OCI-LY1 (cell line): Measurements from ENCODE around the gene ACTR3.
A peak's percentile ranks its signal among the peaks of the same experiment; 100 is the strongest.

ENCODE experiments used
- H2AFZ ChIP-seq: fragments of 200-600 bp; sonication (generic), shearing (Covaris generic); 2 replicates; pipeline ENCODE4 v1.6.0; 2014; ENCODE audit warnings: antibody characterized with exemption, mild to moderate bottlenecking, low read length
- H3F3A ChIP-seq: fragments of 200-600 bp; sonication (generic), shearing (Covaris generic); 2 replicates; pipeline ENCODE4 v1.6.0; 2014; ENCODE audit warnings: mild to moderate bottlenecking, antibody characterized with exemption, low read length, moderate library complexity; ENCODE audit not compliant: insufficient read depth
- H3K27ac ChIP-seq: fragments of 200-600 bp; sonication (generic); 2 replicates; pipeline ENCODE4 v1.5.1; 2014; ENCODE audit warnings: low read length, mixed run types, mild to moderate bottlenecking, low read depth; ENCODE audit not compliant: poor library complexity, severe bottlenecking
- H3K27me3 ChIP-seq: fragments of 200-600 bp; sonication (generic); 2 replicates; pipeline ENCODE4 v1.6.0; 2014; ENCODE audit warnings: antibody characterized with exemption, mild to moderate bottlenecking, low read length, moderate library complexity; ENCODE audit not compliant: insufficient read depth
- H3K36me3 ChIP-seq: fragments of 200-600 bp; sonication (generic); 2 replicates; pipeline ENCODE4 v1.6.1; 2014; ENCODE audit warnings: mild to moderate bottlenecking, antibody characterized with exemption, low read length, moderate library complexity, mixed read lengths; ENCODE audit not compliant: insufficient read depth
- H3K4me1 ChIP-seq: fragments of 200-600 bp; sonication (generic); 2 replicates; pipeline ENCODE4 v1.5.1; 2014; ENCODE audit warnings: mild to moderate bottlenecking, low read length, moderate library complexity; ENCODE audit not compliant: insufficient read depth, severe bottlenecking
- H3K4me2 ChIP-seq: fragments of 200-600 bp; sonication (generic), shearing (Covaris generic); 2 replicates; pipeline ENCODE4 v1.6.1; 2014; ENCODE audit warnings: low read length
- H3K4me3 ChIP-seq: fragments of 200-600 bp; sonication (generic); 2 replicates; pipeline ENCODE4 v1.5.1; 2014; ENCODE audit warnings: low read length, low read depth, mild to moderate bottlenecking, mixed read lengths; ENCODE audit not compliant: poor library complexity, severe bottlenecking
- H3K79me2 ChIP-seq: fragments of 200-600 bp; shearing (Covaris generic); 2 replicates; pipeline ENCODE4 v1.6.1; 2016; ENCODE audit warnings: mixed run types, low read length, mixed read lengths; ENCODE audit not compliant: insufficient read depth
- H3K9ac ChIP-seq: fragments of 200-600 bp; sonication (generic), shearing (Covaris generic); 2 replicates; pipeline ENCODE4 v1.6.1; 2014; ENCODE audit warnings: mild to moderate bottlenecking, low read length, mixed read lengths
- H3K9me2 ChIP-seq: fragments of 200-600 bp; sonication (generic), shearing (Covaris generic); 2 replicates; pipeline ENCODE4 v1.6.1; 2014; ENCODE audit warnings: low read depth, mild to moderate bottlenecking, low read length, mixed read lengths
- H3K9me3 ChIP-seq: fragments of 200-600 bp; shearing (Covaris generic); 2 replicates; pipeline ENCODE4 v1.6.1; 2014; ENCODE audit warnings: low read length, mixed read lengths
- H4K20me1 ChIP-seq: fragments of 200-600 bp; sonication (generic), shearing (Covaris generic); 2 replicates; pipeline ENCODE4 v1.6.0; 2016; ENCODE audit warnings: mild to moderate bottlenecking, low read length; ENCODE audit not compliant: insufficient read depth
- EZH2 ChIP-seq: fragments of 200-600 bp; sonication (generic), shearing (Covaris generic); IDR thresholded peaks from 2 replicates; pipeline ENCODE4 v1.8.0; 2017; ENCODE audit warnings: borderline replicate concordance, mixed run types, mild to moderate bottlenecking, antibody characterized with exemption, low read length, moderate library complexity, mixed read lengths
- TF ChIP-seq, protein P1 (sequence below): fragments of 200-600 bp; sonication (generic), shearing (Covaris generic); IDR thresholded peaks from 2 replicates; pipeline ENCODE4 v1.5.1; 2017; ENCODE audit warnings: mild to moderate bottlenecking, antibody characterized with exemption, low read length, moderate library complexity, mixed read lengths

Gene ACTR3

DNA sequence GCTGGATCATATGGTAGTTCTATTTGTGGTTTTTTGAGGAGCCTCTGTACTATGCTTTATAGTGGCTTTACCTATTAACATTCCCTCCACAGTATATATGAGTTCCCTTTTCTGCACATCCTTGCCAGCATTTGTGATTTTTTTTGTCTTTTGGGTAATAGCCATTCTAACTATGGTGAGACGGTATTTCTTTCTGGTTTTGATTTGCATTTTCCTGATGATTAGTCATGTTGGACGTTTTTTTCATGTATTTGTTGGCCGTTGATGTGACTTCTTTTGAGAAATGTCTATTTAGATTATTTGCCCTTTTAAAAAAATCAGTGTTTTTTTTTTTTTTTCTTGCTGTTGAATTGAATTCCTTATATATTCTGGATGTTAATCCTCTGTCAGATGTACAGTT is 31.1 kb downstream of the ACTR3 start:
- Histone ChIP-seq H3K4me2 (no peak overlapping the region), H3K79me2 (peaks cover 82% of the 10 kb centered on the region), H4K20me1 (peaks cover 11% of the 10 kb centered on the region; the same call in 1 of the 2 replicates), H3K4me3 (no peak overlapping the region), H3K9me2 (no peaks in the 10 kb centered on the region; the same call in 1 of the 2 replicates), H3K9ac (no peak overlapping the region), H3K27me3 (no peaks in the 10 kb centered on the region), H3F3A (0 out of 2 replicates have a peak, but pooled peaks cover 7% of the 10 kb centered on the region), H2AFZ (no peak overlapping the region), H3K4me1 (peaks cover 25% of the 10 kb centered on the region), H3K27ac (no peak overlapping the region), H3K36me3 (peaks cover 98% of the 10 kb centered on the region), H3K9me3 (no peaks in the 10 kb centered on the region)
- TF ChIP-seq EZH2 = no peak
- TF ChIP-seq, protein P1, sequence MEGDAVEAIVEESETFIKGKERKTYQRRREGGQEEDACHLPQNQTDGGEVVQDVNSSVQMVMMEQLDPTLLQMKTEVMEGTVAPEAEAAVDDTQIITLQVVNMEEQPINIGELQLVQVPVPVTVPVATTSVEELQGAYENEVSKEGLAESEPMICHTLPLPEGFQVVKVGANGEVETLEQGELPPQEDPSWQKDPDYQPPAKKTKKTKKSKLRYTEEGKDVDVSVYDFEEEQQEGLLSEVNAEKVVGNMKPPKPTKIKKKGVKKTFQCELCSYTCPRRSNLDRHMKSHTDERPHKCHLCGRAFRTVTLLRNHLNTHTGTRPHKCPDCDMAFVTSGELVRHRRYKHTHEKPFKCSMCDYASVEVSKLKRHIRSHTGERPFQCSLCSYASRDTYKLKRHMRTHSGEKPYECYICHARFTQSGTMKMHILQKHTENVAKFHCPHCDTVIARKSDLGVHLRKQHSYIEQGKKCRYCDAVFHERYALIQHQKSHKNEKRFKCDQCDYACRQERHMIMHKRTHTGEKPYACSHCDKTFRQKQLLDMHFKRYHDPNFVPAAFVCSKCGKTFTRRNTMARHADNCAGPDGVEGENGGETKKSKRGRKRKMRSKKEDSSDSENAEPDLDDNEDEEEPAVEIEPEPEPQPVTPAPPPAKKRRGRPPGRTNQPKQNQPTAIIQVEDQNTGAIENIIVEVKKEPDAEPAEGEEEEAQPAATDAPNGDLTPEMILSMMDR = no peak

DNA sequence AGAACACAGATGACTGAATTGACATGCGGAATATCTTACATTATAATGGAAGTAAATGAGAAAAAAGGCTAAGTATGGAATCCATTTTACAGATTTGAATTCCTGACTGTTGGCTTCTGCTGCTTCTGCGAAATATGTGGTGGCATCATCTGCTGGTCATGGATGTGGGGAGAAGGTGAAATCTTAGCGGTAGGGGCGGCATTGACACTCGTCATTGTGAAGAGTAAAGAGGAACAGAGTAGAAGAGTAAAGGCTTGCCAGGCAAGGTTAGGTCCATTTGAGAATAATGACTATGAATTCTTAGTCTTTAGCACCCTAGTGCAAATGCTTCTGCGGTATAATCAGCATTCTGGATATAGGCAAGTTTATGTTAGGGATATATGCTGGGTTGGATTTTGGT is 32.4 kb downstream of the ACTR3 start:
- H3K4me2 ChIP-seq = no peak overlapping the region
- peaks cover 23% of the 10 kb centered on the region for H3K4me1 ChIP-seq
- no peak overlapping the region for H3K27ac ChIP-seq
- H2AFZ ChIP-seq = no peak overlapping the region
- H3K9me3 ChIP-seq = no peaks in the 10 kb centered on the region
- H3K27me3 ChIP-seq = no peaks in the 10 kb centered on the region
- H4K20me1 ChIP-seq = peaks cover 8% of the 10 kb centered on the region; the same call in 1 of the 2 replicates
- H3K79me2 ChIP-seq = peaks cover 80% of the 10 kb centered on the region
- H3F3A ChIP-seq = 0 out of 2 replicates have a peak, but pooled peaks cover 7% of the 10 kb centered on the region
- no peak overlapping the region for H3K4me3 ChIP-seq
- no peak for TF ChIP-seq EZH2
- TF ChIP-seq, protein P1 = no peak
- H3K9ac ChIP-seq = no peak overlapping the region
- peaks cover 97% of the 10 kb centered on the region for H3K36me3 ChIP-seq
- H3K9me2 ChIP-seq = no peaks in the 10 kb centered on the region; the same call in 1 of the 2 replicates

DNA sequence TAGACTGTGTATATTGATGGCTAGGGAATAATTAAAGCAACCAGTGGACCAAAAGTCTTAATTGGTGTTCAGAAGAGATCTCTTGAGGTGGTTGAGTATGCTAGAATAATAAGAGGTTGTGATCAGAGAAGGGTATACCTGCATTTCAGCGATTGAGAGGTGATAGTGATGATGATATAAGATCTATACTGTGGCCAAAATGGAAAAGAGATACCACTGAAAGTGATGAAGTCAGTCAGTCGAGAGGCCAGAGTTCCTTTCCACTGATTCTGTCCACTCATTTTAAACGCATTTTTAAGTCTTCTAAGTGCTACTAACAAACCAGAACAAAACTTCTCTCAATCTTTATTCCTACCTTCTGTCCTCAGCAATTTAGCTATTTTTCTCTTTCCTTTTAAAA is 32.9 kb downstream of the ACTR3 start:
- Histone ChIP-seq H3K9me3 (no peaks in the 10 kb centered on the region), H2AFZ (no peak overlapping the region), H3K27ac (peak overlapping the region; percentile 5), H3K36me3 (peaks cover 97% of the 10 kb centered on the region), H3K4me3 (no peak overlapping the region), H3K79me2 (peaks cover 75% of the 10 kb centered on the region), H3K9ac (no peak overlapping the region), H3K9me2 (no peaks in the 10 kb centered on the region; the same call in 1 of the 2 replicates), H3K4me1 (peaks cover 23% of the 10 kb centered on the region), H3F3A (0 out of 2 replicates have a peak, but pooled peaks cover 7% of the 10 kb centered on the region), H4K20me1 (peaks cover 6% of the 10 kb centered on the region; the same call in 1 of the 2 replicates), H3K4me2 (peak overlapping the region; percentile 6; the same call in 1 of the 2 replicates), H3K27me3 (no peaks in the 10 kb centered on the region)
- no peak for TF ChIP-seq EZH2
- TF ChIP-seq, protein P1 = no peak
